Measurements from ENCODE around the gene PRICKLE4. TPM values are rescaled to one million over a fixed set of nuclear protein-coding genes. Genes with fewer than 3 reads are reported as not detected.

The PRICKLE4 gene
- total and polyA plus RNA-seq, 2 of the 13 experiments (the other 11 are each of a cell fraction or from before 2014, with no cell fraction given) = 0.92 to 1.2 TPM

- TF ChIP-seq POGK (CRISPR knock-in tag; conservative IDR thresholded peaks at IDR 0.05) (peak; percentile 90), ZNF510 (CRISPR knock-in tag; IDR thresholded peaks at IDR 0.05; ENCODE audit: low read depth) (no peak), ZNF543 (CRISPR knock-in tag; IDR thresholded peaks at IDR 0.05) (peak; percentile 91), FOSL2 (CRISPR knock-in tag; IDR thresholded peaks at IDR 0.05) (peak; percentile 78), MTA3 (CRISPR knock-in tag; IDR thresholded peaks at IDR 0.05) (no peak), CC2D1A (CRISPR knock-in tag; IDR thresholded peaks at IDR 0.05) (peak; percentile 84; the same call in 1 of the 2 replicates), SALL1 (CRISPR knock-in tag; IDR thresholded peaks at IDR 0.05) (peak; percentile 67), ZHX2 (IDR thresholded peaks at IDR 0.05; ENCODE audit: low read depth) (0 out of 2 replicates have a peak, but pooled peaks have one; percentile 29), ZHX2 (CRISPR knock-in tag; IDR thresholded peaks at IDR 0.05; ENCODE audit: borderline replicate concordance) (no peak), ZNF331 (CRISPR knock-in tag; IDR thresholded peaks at IDR 0.05) (peak; percentile 85), REPIN1 (CRISPR knock-in tag; IDR thresholded peaks at IDR 0.05; ENCODE audit: borderline replicate concordance, low read depth) (peak; percentile 90), NFYB (CRISPR knock-in tag; IDR thresholded peaks at IDR 0.05) (no peak), ZNF607 (CRISPR knock-in tag; IDR thresholded peaks at IDR 0.05; ENCODE audit: borderline replicate concordance) (no peak), ZNF207 (IDR thresholded peaks at IDR 0.05; ENCODE audit: borderline replicate concordance) (no peak), EP300 (IDR thresholded peaks at IDR 0.05; ENCODE audit: low read depth in 2 of 2, low read length in 2 of 2) (peak; percentile 94; a peak in 3 of 4 replicates), EP300 (CRISPR knock-in tag; IDR thresholded peaks at IDR 0.05; ENCODE audit: borderline replicate concordance) (peak; percentile 95), ZNF430 (CRISPR knock-in tag; IDR thresholded peaks at IDR 0.05) (no peak; the same call in 1 of the 2 replicates), CHD2 (IDR thresholded peaks at IDR 0.05; ENCODE audit: low read depth, low read length) (no peak), MED13 (CRISPR knock-in tag; IDR thresholded peaks at IDR 0.05) (peak; percentile 98), ZFX (CRISPR knock-in tag; IDR thresholded peaks at IDR 0.05; ENCODE audit: low read depth) (peak; percentile 68)
- TF ChIP-seq, protein P1, sequence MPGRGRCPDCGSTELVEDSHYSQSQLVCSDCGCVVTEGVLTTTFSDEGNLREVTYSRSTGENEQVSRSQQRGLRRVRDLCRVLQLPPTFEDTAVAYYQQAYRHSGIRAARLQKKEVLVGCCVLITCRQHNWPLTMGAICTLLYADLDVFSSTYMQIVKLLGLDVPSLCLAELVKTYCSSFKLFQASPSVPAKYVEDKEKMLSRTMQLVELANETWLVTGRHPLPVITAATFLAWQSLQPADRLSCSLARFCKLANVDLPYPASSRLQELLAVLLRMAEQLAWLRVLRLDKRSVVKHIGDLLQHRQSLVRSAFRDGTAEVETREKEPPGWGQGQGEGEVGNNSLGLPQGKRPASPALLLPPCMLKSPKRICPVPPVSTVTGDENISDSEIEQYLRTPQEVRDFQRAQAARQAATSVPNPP (CRISPR knock-in tag; IDR thresholded peaks at IDR 0.05) = peak; percentile 89; the same call in 1 of the 2 replicates
Measured at GRCh38 chr6:41747256-41748101, 33.1 kb upstream of the PRICKLE4 start, which contains the start of gene PGC (continued).

Data from HepG2 (cell line).